Left colon (tissue), 2 donors: ENCODE results near the gene LCP1. TPM values are rescaled to one million over a fixed set of nuclear protein-coding genes. Genes with fewer than 3 reads are reported as not detected.

Source experiments
- ATAC-seq: fragments of 200-7000 bp; cut with Tn5 transposase; one replicate; pipeline ENCODE4 v1.9.1; 2020; ENCODE audit warnings: mild to moderate bottlenecking, moderate library complexity
- DNase-seq, 2 donors: peaks; one replicate each; pipeline ENCODE4 v3.0.0-alpha.2; 2020
- intact Hi-C, 2 donors: fragments of 100-400 bp; cut with DNase I in 1 of 2; cut with micrococcal nuclease in 1 of 2; formaldehyde crosslinking; loops; one replicate each; pipeline versions ENCODE4 v1.11.2 to v1.14.0; 2022; cut with DNase I, micrococcal nuclease
- total RNA-seq, 2 donors: library from RNA; stranded (reverse); fragmentation: NEBNext Ultra II Directional; extraction: Animal tissue kit (Norgen Biotek cat#: 25700); gene quantifications; one replicate each; pipeline ENCODE4 v1.2.1, GENCODE V29; 2021
- donor health status: DM: no; HTN: no; CAD: no.
- donor health status: DM: yes; HTN: yes; CAD: no.

LCP1 gene
- total RNA-seq, 2 donors from 2014 or later: 9.4 to 33.4 TPM

- no peak for ATAC-seq
- intact Hi-C loops: no loop called here
These were observed 65.1 kb downstream of the LCP1 start for GRCh38 chr13:46116653-46117502.

GRCh38 chr13:46114613-46115012, 67.4 kb downstream of the LCP1 start:
- intact Hi-C loops: no loop called here
- ATAC-seq (no peak), DNase-seq (no peak)

More at GRCh38 chr13:46116653-46117502, 65.1 kb downstream of the LCP1 start:
- no peak for DNase-seq

DNA sequence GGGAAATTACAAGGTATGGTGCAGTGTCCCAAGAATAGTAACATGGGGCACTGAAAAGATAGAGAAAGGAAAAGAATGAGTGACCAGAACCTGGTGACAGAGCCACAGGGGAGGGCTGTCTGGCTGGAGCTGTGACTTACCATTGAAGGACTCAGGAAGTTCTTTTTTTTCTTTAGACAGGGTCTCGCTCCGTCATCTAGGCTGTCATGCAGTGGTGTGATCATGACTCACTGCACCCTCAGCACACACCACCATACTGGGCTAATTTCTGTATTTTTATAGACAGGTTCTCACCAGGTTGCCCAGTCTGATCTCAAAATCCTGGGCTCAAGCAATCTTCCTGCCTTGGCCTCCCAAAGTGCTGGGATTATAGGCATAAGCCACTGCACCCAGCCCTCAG, 68.4 kb downstream of the LCP1 start:
- ATAC-seq (no peak), DNase-seq (no peak)
- intact Hi-C loops: no loop called here

GRCh38 chr13:46111151-46111550, 70.8 kb downstream of the LCP1 start:
- DNase-seq (no peak), ATAC-seq (no peak)
- intact Hi-C loops: no loop called here

GRCh38 chr13:46109451-46109850, 72.5 kb downstream of the LCP1 start:
- ATAC-seq (no peak), DNase-seq (no peak)
- intact Hi-C loops: no loop called here

DNA sequence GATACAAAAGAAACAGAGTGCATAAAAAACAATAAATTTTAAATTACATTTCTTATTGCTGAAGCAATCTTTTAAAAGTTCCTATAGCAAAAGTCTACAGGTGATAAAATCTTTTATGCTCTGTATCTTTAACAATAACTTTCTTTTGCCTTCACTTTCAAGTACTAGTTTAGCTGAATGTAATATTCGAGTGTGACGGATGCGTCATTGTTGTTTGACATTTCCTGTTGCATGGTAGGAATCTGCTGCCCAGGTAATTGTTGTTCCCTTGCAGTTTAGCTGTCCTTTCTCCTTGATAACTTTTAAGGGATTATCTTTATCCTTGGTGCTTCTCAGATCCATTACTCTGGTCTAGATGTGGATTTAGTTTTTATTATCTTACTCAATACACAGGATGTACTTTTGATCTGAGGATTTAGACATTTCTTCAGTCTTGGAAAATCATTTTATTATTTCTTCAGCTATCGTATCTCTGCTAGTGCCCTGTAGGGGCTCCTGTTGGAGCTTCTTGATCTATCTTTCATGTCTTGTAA, 75.1 kb downstream of the LCP1 start:
- intact Hi-C loops: no loop called here
- ATAC-seq (no peak), DNase-seq (no peak)

DNA sequence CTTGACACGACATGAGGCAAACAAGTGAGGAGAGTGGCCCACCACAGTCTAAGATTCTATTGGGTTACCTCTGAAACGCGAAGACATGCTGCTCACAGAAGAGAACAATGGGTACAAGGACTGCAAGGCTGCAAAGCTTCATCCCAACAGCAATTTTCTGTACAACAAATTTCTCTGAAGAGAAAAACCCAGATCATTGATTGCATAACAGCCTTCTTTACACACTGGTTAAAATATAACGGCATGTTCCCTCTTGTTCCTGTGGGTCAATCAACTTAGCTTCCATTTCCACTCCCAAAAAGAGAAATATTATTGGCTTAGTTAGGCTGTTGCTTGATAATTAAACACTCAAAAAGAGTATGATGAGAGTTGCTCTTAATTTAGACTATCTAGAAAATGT, 77.1 kb downstream of the LCP1 start, which contains the start of gene CPB2:
TSS of gene CPB2 (minus strand) at position 166 of the 400 bp plus-strand sequence. CDS start at position 142, 24 bp downstream.
- no peak for DNase-seq
- no peak for ATAC-seq
- intact Hi-C loops: no loop called here

- DNase-seq (no peak), ATAC-seq (no peak)
- intact Hi-C loops: no loop called here
These were observed 78.9 kb downstream of the LCP1 start for GRCh38 chr13:46103037-46103436.

GRCh38 chr13:46102255-46102605, 79.7 kb downstream of the LCP1 start:
- ATAC-seq (no peak), DNase-seq (no peak)
- intact Hi-C loops: no loop called here

GRCh38 chr13:46101484-46102254, 80.3 kb downstream of the LCP1 start:
- DNase-seq: no peak
- ATAC-seq: no peak
- intact Hi-C loops: no loop called here

DNA sequence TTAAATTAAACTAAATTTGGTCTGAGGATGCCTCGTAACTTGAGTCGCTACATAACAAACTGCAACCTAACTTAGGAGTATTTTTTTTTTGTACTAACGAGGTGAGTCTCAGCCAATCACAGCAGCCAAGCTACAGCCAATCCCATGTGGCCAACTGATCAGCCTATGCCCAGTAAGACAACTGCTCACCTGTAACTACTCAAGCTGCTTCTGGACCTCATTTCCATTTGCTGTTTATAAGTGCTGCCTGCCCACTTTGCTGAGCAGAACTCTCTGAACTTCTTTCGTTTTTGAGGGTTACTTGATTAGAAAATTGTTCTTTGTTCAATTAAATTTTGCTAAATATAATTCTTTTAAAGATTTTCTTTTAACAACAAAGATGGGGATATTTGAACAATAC, 81.0 kb downstream of the LCP1 start:
- DNase-seq (no peak), ATAC-seq (no peak)
- intact Hi-C loops: no loop called here

DNA sequence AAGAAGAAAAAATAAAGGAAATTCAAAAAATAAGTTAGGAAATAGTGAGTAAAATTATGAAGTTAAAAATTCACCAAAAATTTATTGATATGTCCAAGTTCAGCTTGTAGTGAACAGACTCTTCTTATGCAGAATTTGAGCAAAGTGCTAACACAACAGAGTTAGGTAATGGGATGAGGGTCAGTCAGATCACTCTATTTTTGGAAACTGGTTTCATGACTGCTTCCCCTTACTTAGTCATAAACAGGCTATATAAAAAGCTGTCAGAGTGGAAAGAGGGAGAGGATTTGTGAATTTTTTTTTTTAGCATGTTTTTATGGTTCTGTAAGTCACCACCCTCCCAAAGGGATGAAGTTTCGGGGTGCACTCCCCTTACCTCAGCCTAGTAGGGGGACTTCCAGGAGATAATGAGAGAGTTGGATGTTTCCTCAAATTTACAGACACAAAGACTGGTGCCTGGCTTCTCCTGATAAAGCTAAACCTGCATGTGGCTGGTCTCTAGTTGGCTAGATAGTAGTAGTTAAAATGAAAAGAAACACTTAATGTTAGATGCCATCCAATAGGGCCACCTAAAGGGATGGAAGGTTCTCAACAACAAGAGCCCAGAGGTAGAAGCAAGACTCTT, 81.7 kb downstream of the LCP1 start:
- intact Hi-C loops: no loop called here
- DNase-seq: no peak
- no peak for ATAC-seq

GRCh38 chr13:46097663-46098062, 84.3 kb downstream of the LCP1 start:
- intact Hi-C loops: no loop called here
- ATAC-seq: no peak
- DNase-seq: no peak

DNA sequence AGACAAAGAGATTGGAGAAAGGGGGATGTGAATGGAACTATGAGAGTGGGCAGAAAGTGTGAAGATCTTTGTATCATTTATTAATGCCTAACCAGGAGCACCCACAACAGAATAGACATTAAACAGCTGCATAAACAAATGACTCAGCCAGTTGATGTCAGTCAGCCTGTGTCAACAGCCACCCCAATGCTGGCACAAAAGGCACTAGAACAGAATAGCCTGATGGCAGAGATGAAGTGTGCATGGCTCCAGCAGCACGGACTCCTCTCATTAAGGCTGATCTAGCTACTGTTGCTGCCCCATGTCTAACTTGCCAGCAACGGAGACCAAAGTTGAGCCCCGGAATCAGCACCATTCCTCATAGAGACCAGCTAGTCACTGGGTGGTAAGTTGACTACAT, 85.0 kb downstream of the LCP1 start:
- DNase-seq (no peak), ATAC-seq (no peak)
- intact Hi-C loops: no loop called here

- DNase-seq: no peak
These were observed 87.5 kb downstream of the LCP1 start for GRCh38 chr13:46094478-46094877.

GRCh38 chr13:46088821-46089562, 93.0 kb downstream of the LCP1 start:
- ATAC-seq (no peak), DNase-seq (no peak)
- intact Hi-C loops: no loop called here

More at GRCh38 chr13:46094478-46094877, 87.5 kb downstream of the LCP1 start:
- ATAC-seq: no peak
- intact Hi-C loops: no loop called here

- ATAC-seq: no peak
- no peak for DNase-seq
- intact Hi-C loops: no loop called here
These were observed 94.5 kb downstream of the LCP1 start for GRCh38 chr13:46087481-46087880.

DNA sequence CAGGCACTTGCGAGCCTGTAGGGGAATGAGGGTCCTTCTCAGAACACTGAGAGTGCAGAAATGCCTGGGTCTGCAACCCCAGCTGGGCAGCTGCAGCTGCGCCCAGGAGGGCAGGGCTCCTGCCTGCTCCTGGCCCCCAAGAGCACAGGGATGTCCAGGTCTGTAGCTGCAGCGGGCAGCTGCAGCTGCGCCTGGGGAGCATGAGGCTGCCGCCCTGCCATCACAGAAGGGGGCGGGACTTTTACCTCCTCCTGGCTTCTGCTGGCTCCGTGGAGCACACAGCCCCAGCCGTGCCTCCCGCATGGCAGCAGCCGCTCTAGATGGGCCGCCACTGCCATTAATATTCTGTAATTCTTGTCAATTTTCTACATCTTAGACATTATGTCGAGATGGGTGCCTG, 95.0 kb downstream of the LCP1 start:
- ATAC-seq (no peak), DNase-seq (no peak)
- intact Hi-C loops: no loop called here

DNA sequence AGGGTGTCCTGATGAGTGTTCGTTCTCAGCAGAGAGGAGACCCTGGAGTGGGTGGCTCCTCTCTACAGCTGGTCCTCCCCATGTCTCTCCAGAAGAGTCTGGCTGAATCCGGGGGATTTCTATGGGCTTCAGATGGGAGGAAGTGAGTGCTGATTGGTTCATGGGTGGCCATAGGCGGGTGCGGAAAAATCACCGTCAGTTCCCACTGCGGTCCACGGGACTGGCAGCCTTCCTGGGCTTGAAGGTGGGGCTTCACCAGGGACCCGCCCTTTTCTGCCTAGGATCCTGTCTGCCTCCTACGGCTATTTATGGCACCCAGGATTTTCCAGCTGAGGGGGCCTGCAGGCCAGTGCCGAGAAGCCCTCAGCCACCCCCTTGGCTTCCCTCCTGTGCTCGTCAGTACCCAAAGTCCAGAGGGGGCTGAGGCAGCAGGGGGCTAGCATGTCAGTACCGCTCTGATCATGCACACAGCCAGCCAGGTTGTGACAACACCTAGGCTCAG, 95.5 kb downstream of the LCP1 start:
- DNase-seq: no peak
- intact Hi-C loops: no loop called here
- ATAC-seq: no peak
